Upper lobe of left lung (tissue), 6 donors: ENCODE measurements around the gene PML. TPM values are rescaled to one million over a fixed set of nuclear protein-coding genes. Genes with fewer than 3 reads are reported as not detected.

Experiments used
- ATAC-seq, 2 donors: fragments of 200-7000 bp; cut with Tn5 transposase; one replicate each; pipeline ENCODE4 v1.9.1; 2022; ENCODE audit warnings: mild to moderate bottlenecking in 2 of 2, moderate library complexity in 2 of 2; ENCODE audit not compliant: low FRiP score in 2 of 2
- DNase-seq, 2 donors: peaks; one replicate each; pipeline ENCODE4 v3.0.0-alpha.2; 2019 to 2020
- H3K27ac ChIP-seq, 4 donors: fragments of 200-600 bp; sonication (generic); one replicate each; pipeline ENCODE4 v1.5.1; 2016 to 2019
- H3K27me3 ChIP-seq, 4 donors: fragments of 200-600 bp; sonication (generic); one replicate each; pipeline ENCODE4 v1.5.1; 2017 to 2019
- H3K36me3 ChIP-seq, 4 donors: fragments of 200-600 bp; sonication (generic); one replicate each; pipeline ENCODE4 v1.5.1; 2016 to 2019
- H3K4me1 ChIP-seq, 4 donors: fragments of 200-600 bp; sonication (generic); one replicate each; pipeline ENCODE4 v1.5.1; 2018 to 2019
- H3K4me3 ChIP-seq, 4 donors: fragments of 200-600 bp; sonication (generic); one replicate each; pipeline ENCODE4 v1.5.1; 2017 to 2019; ENCODE audit warnings: mild to moderate bottlenecking in 2 of 4, moderate library complexity in 1 of 4
- H3K9me3 ChIP-seq, 4 donors: fragments of 200-600 bp; sonication (generic); one replicate each; pipeline ENCODE4 v1.5.1; 2018 to 2019
- CTCF ChIP-seq, 6 experiments: fragments of 450-650 bp in 4 of 6; fragments of 200-600 bp in 2 of 6; sonication (generic) in 2 of 6; IDR thresholded peaks; one replicate each; pipeline ENCODE4 v1.5.1; 2016 to 2019; ENCODE audit warnings: antibody characterized with exemption in 6 of 6
- EP300 ChIP-seq, 4 donors: sonication (generic); formaldehyde crosslinking; IDR thresholded peaks; one replicate each; pipeline ENCODE4 v1.5.1; 2017; ENCODE audit warnings: antibody characterized with exemption in 4 of 4, control low read depth in 2 of 4
- POLR2A ChIP-seq, 4 donors: fragments of 450-650 bp; IDR thresholded peaks; one replicate each; pipeline ENCODE4 v1.5.1; 2016 to 2017; ENCODE audit warnings: antibody characterized with exemption in 4 of 4, mild to moderate bottlenecking in 2 of 4
- POLR2AphosphoS5 ChIP-seq, 2 donors: sonication (generic); formaldehyde crosslinking; IDR thresholded peaks; one replicate each; pipeline ENCODE4 v1.5.1; 2017; ENCODE audit warnings: antibody characterized with exemption in 2 of 2
- WGBS, 2 donors: methylation state at CpG; one replicate each; pipeline ENCODE4 v1.1.5; 2017 to 2018; 5-methylcytosine and 5-hydroxymethylcytosine counted together
- total RNA-seq, 6 donors: library from RNA; depleted of rRNA in 4 of 6; stranded (reverse); fragments of >200 nt in 4 of 6; gene quantifications; one replicate each; pipeline versions ENCODE4 v1.1.0 to v1.2.1, GENCODE V29; 2016 to 2021
- donor health status: DM: no; HTN: no; CAD: no; lungs with moderate emphysema.
- donor health status: DM: no; HTN: yes; CAD: no; lungs with severe emphysema.

Gene PML
- total RNA-seq, 6 donors from 2014 or later, result 63.1 to 247 (median 92.9) TPM

- WGBS, 2 donors, result 73 to 74% methylated on average over 6 to 7 of the region's 9 CpGs
- Histone ChIP-seq H3K27me3 (no peaks in the 10 kb centered on the region), H3K4me1 (peaks cover 25 to 32% (median 29%) of the 10 kb centered on the region in 4 donors), H3K4me3 (no peak overlapping the region), H3K27ac (peak overlapping the region in 3 of 4 donors; percentile 55 to 79 (median 59)), H3K36me3 (peaks cover 11 to 78% (median 46%) of the 10 kb centered on the region in 4 donors), H3K9me3 (no peaks in the 10 kb centered on the region)
- no peak for DNase-seq
- TF ChIP-seq CTCF (IDR thresholded peaks at IDR 0.05) (no peak), POLR2AphosphoS5 (IDR thresholded peaks at IDR 0.05) (no peak), EP300 (IDR thresholded peaks at IDR 0.05) (no peak), POLR2A (IDR thresholded peaks at IDR 0.05) (no peak)
- no peak for ATAC-seq
These were observed 44.5 kb downstream of the PML start for GRCh38 chr15:74038707-74039655.

- ATAC-seq (no peak), DNase-seq (no peak)
- WGBS, 2 donors, result 77 to 81% methylated on average over 4 to 5 of the region's 5 CpGs
- Histone ChIP-seq H3K4me3 (no peak overlapping the region), H3K36me3 (peaks cover 8 to 78% (median 41%) of the 10 kb centered on the region in 4 donors), H3K9me3 (no peaks in the 10 kb centered on the region), H3K27me3 (no peaks in the 10 kb centered on the region), H3K27ac (peak overlapping the region in 3 of 4 donors; percentile 48 to 55 (median 54)), H3K4me1 (peaks cover 27 to 32% (median 31%) of the 10 kb centered on the region in 4 donors)
- TF ChIP-seq EP300 (IDR thresholded peaks at IDR 0.05) (no peak), CTCF (IDR thresholded peaks at IDR 0.05) (no peak), POLR2AphosphoS5 (IDR thresholded peaks at IDR 0.05) (no peak), POLR2A (IDR thresholded peaks at IDR 0.05) (no peak)
These were observed 45.1 kb downstream of the PML start for GRCh38 chr15:74039656-74040010.

- ATAC-seq, result peak in 1 of 2 donors; percentile 82
- no peak for DNase-seq
- Histone ChIP-seq H3K27me3 (no peaks in the 10 kb centered on the region), H3K27ac (peak overlapping the region; percentile 48 to 65 (median 60)), H3K9me3 (no peaks in the 10 kb centered on the region), H3K36me3 (peaks cover 2 to 78% (median 38%) of the 10 kb centered on the region in 4 donors), H3K4me3 (no peak overlapping the region), H3K4me1 (peaks cover 27 to 33% (median 32%) of the 10 kb centered on the region in 4 donors)
- peak in 1 of 2 donors; percentile 41 for TF ChIP-seq POLR2AphosphoS5 (IDR thresholded peaks at IDR 0.05)
- TF ChIP-seq CTCF (IDR thresholded peaks at IDR 0.05), result no peak
- 85 to 86% methylated on average over 7 of the region's 7 CpGs for WGBS, 2 donors
These were observed 45.8 kb downstream of the PML start for GRCh38 chr15:74040109-74040850.

GRCh38 chr15:74041311-74041756 is 46.8 kb downstream of the PML start:
- no peaks in the 10 kb centered on the region for H3K9me3 ChIP-seq
- TF ChIP-seq POLR2A (IDR thresholded peaks at IDR 0.05), result no peak
- no peak for TF ChIP-seq POLR2AphosphoS5 (IDR thresholded peaks at IDR 0.05)
- TF ChIP-seq CTCF (IDR thresholded peaks at IDR 0.05), result no peak
- TF ChIP-seq EP300 (IDR thresholded peaks at IDR 0.05), result no peak
- ATAC-seq, result no peak
- H3K4me1 ChIP-seq, result peaks cover 23 to 33% (median 32%) of the 10 kb centered on the region in 4 donors
- peaks cover 0 to 68% (median 29%) of the 10 kb centered on the region in 4 donors for H3K36me3 ChIP-seq
- H3K4me3 ChIP-seq, result no peak overlapping the region
- WGBS, 2 donors, result 89 to 90% methylated on average over 9 to 10 of the region's 10 CpGs
- peak overlapping the region in 3 of 4 donors; percentile 55 to 65 (median 64) for H3K27ac ChIP-seq
- no peaks in the 10 kb centered on the region for H3K27me3 ChIP-seq
- no peak for DNase-seq
